ENCODE results near the gene TMEM69.

GRCh38 chr1:45739137-45739536 is 51.2 kb downstream of the TMEM69 start:
- no peak for TF ChIP-seq POLR2AphosphoS5 (IDR thresholded peaks at IDR 0.05; ENCODE audit: low read depth, low read length)
- no peak for TF ChIP-seq REST (IDR thresholded peaks at IDR 0.05; ENCODE audit: insufficient read depth in 1 of 2, low read depth in 2 of 2, low read length in 1 of 2)
- no peak for TF ChIP-seq CTCF (IDR thresholded peaks at IDR 0.05)
- no peak for TF ChIP-seq SIN3A (IDR thresholded peaks at IDR 0.05; ENCODE audit: borderline replicate concordance, insufficient read depth, low read depth, low read length)
